Measurements from ENCODE around the gene CTNNA1.

DNA sequence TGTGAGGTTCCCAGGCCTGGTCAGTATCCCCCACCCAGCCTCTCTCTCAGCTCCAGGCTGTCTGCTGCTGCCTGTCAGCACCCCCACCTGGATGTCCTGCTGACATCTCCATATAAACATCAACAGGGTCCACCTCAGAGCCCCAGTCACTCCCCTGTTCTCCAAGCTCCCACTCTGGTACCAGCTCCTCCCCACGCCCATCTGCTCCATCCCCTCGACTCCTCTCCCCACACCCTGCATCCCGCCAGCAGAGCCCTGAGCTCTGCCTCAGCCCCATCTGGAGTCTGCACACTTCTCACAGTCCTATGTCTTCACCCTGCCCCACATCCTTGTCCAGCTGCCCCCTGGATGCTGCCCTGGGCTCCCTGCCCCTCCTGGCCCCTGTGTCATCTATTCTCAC lies 189.6 kb downstream of the CTNNA1 start:
- TF ChIP-seq ZNF785 (tag by site-specific recombination; IDR thresholded peaks at IDR 0.05): no peak
- TF ChIP-seq, protein P1, sequence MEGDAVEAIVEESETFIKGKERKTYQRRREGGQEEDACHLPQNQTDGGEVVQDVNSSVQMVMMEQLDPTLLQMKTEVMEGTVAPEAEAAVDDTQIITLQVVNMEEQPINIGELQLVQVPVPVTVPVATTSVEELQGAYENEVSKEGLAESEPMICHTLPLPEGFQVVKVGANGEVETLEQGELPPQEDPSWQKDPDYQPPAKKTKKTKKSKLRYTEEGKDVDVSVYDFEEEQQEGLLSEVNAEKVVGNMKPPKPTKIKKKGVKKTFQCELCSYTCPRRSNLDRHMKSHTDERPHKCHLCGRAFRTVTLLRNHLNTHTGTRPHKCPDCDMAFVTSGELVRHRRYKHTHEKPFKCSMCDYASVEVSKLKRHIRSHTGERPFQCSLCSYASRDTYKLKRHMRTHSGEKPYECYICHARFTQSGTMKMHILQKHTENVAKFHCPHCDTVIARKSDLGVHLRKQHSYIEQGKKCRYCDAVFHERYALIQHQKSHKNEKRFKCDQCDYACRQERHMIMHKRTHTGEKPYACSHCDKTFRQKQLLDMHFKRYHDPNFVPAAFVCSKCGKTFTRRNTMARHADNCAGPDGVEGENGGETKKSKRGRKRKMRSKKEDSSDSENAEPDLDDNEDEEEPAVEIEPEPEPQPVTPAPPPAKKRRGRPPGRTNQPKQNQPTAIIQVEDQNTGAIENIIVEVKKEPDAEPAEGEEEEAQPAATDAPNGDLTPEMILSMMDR (tag by site-specific recombination; IDR thresholded peaks at IDR 0.05): no peak
- TF ChIP-seq, protein P2, sequence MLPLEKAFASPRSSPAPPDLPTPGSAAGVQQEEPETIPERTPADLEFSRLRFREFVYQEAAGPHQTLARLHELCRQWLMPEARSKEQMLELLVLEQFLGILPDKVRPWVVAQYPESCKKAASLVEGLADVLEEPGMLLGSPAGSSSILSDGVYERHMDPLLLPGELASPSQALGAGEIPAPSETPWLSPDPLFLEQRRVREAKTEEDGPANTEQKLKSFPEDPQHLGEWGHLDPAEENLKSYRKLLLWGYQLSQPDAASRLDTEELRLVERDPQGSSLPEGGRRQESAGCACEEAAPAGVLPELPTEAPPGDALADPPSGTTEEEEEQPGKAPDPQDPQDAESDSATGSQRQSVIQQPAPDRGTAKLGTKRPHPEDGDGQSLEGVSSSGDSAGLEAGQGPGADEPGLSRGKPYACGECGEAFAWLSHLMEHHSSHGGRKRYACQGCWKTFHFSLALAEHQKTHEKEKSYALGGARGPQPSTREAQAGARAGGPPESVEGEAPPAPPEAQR (tag by site-specific recombination; IDR thresholded peaks at IDR 0.05): no peak
- no peak for TF ChIP-seq ZFP41 (tag by site-specific recombination; IDR thresholded peaks at IDR 0.05; ENCODE audit: borderline replicate concordance)
- no peak for TF ChIP-seq ZNF404 (tag by site-specific recombination; IDR thresholded peaks at IDR 0.05)
- no peak for TF ChIP-seq ZNF121 (tag by site-specific recombination; IDR thresholded peaks at IDR 0.05)
- TF ChIP-seq, protein P3, sequence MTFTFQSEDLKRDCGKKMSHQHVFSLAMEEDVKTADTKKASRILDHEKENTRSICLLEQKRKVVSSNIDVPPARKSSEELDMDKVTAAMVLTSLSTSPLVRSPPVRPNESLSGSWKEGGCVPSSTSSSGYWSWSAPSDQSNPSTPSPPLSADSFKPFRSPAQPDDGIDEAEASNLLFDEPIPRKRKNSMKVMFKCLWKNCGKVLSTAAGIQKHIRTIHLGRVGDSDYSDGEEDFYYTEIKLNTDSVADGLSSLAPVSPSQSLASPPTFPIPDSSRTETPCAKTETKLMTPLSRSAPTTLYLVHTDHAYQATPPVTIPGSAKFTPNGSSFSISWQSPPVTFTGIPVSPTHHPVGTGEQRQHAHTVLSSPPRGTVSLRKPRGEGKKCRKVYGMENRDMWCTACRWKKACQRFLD (tag by site-specific recombination; IDR thresholded peaks at IDR 0.05): no peak
- TF ChIP-seq ZBTB7A (tag by site-specific recombination; IDR thresholded peaks at IDR 0.05; ENCODE audit: low read depth): no peak
- TF ChIP-seq, protein P4, sequence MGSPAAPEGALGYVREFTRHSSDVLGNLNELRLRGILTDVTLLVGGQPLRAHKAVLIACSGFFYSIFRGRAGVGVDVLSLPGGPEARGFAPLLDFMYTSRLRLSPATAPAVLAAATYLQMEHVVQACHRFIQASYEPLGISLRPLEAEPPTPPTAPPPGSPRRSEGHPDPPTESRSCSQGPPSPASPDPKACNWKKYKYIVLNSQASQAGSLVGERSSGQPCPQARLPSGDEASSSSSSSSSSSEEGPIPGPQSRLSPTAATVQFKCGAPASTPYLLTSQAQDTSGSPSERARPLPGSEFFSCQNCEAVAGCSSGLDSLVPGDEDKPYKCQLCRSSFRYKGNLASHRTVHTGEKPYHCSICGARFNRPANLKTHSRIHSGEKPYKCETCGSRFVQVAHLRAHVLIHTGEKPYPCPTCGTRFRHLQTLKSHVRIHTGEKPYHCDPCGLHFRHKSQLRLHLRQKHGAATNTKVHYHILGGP (tag by site-specific recombination; IDR thresholded peaks at IDR 0.05): no peak
- TF ChIP-seq, protein P5, sequence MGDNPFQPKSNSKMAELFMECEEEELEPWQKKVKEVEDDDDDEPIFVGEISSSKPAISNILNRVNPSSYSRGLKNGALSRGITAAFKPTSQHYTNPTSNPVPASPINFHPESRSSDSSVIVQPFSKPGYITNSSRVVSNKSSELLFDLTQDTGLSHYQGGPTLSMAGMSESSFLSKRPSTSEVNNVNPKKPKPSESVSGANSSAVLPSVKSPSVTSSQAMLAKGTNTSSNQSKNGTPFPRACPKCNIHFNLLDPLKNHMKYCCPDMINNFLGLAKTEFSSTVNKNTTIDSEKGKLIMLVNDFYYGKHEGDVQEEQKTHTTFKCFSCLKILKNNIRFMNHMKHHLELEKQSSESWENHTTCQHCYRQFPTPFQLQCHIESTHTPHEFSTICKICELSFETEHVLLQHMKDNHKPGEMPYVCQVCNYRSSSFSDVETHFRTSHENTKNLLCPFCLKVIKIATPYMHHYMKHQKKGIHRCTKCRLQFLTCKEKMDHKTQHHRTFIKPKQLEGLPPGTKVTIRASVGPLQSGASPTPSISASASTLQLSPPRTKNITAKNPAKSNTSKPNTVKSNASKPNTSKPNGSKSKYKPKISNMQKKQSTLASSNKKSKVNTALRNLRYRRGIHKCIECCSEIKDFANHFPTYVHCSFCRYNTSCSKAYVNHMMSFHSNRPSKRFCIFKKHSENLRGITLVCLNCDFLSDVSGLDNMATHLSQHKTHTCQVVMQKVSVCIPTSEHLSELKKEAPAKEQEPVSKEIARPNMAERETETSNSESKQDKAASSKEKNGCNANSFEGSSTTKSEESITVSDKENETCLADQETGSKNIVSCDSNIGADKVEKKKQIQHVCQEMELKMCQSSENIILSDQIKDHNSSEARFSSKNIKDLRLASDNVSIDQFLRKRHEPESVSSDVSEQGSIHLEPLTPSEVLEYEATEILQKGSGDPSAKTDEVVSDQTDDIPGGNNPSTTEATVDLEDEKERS (tag by site-specific recombination; IDR thresholded peaks at IDR 0.05): no peak
- no peak for TF ChIP-seq ZNF629 (tag by site-specific recombination; IDR thresholded peaks at IDR 0.05)
- TF ChIP-seq ZNF830 (tag by site-specific recombination; IDR thresholded peaks at IDR 0.05; ENCODE audit: low read depth): no peak

Data from HEK293 (cell line).